ENCODE results near the gene GRIN2C.

GRIN2C gene

DNA sequence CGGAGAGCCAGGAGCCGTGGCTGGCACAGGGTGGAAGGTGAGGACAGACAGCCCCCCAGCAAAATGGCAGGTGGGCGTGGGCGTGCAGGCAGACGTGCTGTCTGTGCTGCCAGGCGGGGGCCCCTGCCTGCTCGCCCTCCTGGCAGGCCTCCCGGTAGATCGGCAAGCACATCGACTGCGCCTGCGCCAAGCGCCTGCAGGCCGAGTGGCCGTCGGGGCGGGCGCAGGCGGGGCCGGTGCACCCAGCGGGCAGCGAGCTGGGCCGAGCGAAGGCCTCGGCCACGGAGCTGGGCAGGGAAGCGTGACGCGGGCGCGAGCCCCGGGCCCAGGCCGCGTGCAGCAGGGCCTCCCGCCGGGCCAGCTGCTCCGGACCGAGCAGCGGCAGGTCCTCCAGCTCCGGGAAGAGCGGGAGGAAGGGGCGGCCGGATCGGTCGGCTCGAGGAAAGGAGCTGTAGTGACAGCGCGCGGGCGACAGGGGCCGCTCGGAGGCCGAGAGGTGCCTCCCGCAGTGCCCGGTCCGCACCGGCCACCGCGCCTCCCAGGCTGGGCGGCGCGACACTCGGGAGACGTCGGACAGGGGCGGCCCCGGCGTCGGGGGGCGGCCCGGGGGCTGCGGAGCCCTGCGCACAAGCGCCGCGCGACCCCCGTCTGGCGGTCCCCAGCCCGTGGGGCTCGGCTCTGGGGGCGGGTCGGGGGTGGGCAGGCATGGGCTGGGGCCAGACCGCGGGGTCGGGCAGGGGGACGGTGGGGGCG lies 16.9 kb downstream of the GRIN2C start:
- peak; percentile 97 for DNase-seq

DNA sequence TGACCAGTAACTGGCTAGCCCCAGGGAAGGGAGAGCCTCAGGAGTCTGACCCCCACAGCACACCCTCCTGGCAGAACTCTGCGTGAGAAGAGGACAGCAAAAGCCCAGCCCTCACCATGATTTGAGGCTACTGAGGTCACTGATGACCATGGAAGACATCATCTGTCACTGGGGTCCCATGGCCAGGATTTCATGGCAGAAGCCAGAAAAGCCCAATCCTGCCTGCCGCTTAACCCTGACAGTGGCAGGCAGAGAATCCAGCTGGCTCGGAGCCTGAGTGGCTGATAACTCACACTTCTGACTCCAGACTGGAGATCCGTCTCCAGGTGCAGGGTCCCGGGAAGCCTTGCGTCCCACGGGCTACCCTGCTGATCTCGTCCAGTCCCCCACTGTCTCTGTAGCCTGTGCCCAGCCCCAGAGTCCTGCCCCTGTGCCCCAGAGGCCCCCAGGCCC lies 17.5 kb downstream of the GRIN2C start:
- peak; percentile 59 for DNase-seq

DNA sequence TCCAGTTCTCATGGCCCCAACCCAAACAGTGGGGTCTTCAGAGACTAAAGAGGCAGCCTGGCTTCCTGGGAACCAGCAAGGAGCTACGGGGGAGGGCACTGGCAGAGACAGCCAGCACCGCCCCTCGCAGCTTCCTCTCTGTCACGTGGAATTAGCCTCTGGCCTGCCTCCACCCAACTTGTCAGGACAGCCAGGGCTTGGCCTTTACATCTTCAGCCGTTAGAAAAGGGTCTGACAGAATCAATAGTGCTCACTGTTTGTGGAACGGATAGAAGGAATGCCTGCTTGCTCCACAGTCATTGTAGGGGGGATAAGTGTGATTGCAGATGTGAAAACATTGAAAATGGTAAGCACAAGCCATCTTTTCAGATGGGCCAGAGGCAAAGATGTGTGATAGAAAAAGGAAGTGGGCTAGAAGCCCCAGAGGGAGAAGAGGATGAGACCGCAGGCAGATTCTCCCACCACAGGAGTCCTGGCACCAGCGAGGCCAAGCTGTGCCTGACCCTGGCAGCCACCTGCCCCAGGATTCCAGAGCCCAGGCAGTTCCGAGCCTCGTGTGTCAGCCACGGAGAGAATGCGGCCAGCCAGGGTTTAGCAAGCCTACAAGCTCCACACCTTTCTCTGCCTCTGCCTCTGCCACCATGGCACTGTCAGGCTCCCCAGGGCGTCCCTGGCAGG lies 18.6 kb downstream of the GRIN2C start:
- no peak for DNase-seq

DNA sequence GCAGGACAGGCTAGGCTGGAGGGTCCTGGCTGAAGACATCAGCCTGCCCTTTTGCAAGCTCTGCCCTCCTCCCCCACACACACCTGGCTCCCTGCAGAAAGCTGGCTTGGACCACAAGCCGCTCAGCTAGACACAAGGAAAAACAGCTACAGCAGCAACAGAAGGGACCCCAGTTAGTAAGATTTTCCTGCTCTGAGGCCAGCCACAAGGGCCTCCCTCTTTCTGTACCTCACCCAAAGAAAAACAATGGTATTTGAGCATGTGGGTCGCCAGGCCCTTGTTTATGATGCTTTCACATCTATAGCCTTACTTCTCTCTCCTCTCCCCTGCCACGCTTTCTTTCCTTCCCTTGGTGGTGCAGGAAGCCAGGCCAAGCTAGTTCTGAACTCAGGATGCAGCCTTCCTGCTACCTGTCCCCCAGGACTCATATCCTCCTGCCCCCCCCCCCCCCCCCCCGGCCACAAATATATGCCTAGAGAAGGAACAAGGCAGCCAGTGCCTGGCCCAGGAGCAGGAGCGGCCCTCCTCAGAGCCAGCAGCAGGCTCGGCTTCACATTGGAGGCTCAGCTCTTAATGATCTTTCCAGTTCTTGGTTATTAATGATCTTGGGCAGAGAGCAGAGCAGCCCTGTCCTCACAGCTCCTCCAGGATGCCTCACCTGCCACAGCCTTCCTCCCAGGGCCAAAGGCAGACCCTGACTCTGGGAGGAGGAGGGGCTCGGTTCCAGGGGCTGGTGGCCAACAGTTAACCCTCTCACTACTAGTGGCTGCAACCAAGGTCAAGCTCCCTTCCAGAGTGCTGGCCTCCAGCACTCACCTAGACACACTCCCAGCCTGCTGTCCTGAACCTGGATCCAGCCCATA lies 19.5 kb downstream of the GRIN2C start:
- no peak for DNase-seq

DNA sequence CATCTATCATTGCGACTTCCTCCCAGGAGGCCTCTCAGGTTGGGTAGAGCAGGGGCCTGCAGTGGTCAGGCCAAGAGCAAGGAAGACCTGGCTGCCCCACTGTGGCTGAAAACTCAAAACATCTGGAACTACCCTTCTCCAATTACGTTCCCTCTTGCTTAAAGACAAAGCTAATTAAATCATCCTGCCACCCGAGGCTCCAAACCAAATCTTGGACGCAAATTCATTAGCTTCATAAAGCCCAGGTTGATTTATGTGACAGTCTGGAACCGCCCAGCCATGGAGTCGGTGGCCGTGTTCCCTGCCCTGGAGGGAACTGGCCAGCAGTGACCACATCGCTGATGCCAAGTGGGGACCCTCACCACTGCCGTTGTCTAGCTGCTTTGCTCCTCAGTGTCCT lies 21.4 kb downstream of the GRIN2C start:
- DNase-seq: no peak

DNA sequence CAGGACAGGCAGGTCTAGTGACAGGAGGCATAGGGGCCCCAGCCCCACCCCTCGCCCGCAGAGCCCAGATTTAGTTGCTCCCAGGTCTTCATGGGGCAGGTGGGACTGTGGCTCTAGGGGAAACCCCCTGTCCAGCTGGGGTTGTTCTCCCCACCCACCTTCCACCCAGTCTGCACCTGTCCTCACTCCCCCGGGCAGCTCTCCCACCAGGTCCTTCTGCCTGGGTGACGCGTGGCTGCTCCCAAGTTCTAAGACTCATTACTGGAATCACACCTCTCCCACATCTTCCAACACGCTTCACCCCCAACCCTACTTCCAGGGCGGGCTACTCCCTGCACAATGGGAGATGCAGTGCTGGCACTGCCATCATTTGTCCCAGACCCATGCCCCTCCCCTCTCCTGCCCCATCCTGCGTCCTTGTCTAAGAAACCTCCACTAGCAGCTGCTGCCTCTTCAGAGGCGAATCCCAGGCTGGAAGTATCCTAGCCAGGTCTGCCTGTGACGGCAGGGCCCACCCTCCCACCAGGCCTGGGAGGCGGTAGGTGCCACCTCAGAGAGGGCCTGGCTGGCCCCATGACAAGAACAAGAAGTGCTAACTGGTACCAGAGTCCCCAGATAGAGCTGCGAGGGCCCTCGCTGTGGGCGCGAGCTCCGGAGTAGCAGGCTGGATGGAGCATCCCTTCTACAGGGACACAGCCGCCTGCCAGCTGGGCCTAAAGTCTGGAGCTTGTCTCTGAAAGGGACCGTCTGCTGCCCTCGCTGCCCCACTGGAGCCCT lies 22.8 kb downstream of the GRIN2C start:
- DNase-seq: no peak

DNA sequence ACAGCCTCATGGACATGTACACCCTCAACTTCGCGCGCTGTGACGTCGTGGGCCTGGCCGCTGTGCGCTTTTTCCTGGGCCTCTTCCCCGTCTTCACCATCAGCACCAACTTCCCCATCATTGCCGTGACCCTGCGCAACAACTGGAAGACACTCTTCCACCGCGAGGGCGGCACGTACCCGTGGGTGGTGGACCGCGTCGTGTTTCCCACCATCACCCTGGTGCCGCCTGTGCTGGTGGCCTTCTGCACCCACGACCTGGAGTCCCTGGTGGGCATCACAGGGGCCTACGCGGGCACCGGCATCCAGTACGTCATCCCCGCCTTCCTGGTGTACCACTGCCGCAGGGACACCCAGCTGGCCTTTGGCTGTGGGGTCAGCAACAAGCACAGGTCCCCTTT lies 23.5 kb downstream of the GRIN2C start:
- DNase-seq: no peak

DNA sequence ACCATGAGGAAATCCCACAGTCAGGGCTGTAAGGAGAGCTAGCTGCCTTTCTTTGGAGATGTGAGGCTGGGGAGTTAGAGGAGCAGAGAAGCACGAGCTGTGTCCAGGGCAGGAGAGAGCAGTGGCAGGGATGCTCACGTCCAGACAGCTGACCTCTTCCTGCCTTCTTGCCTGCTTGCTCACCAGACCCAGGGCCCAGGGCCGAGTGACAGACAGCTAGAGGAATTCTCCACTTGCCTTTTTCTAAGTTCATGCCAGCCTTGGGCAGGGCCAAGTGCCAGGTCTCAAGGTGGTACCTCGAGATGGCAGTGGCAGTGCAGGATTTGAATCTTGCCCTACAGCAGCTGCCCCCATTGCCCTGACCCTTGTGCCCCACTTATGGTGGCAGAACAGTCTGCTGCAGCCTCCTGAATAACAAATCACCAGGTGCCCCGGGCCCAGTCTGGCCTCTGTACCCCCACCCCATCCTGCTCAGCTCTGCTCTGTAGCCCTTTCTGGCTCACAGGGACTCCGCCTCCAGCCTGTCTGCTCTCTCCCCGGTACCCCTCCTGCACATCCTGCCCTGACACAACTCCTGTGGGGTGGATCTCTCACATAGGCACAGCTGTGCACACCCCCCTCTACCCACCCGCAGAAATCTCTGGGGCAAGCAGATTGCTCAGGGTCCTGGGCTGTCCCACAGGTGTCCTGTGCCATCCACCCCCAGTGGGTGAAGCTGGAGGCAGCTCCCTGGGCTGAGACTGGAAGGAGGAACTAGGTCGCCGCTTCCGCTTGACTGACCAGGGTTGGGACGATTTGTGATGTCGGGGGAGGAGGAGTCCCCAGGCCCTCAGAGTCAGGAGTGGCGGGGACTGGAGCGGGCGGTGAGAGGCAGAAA lies 25.9 kb downstream of the GRIN2C start:
- DNase-seq: no peak

DNA sequence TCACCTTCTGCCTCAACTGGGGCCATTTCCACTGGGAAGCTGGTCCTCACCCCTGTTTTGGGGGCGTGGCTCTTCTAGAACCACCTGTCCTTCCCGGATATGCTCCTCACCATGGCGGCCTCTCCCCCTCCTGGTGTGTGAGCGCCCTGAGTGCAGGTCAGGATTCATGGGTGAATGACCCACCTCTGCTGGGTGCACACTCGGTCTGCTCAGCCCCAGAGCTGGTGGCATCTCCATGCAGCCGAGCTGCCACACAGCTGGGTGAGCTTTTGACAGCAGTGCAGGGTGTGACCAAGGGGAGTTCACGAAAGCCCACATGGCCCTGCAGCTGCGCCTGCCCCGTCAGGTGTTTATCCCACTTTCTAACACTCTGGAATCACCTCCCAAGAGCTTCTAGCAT lies 27.3 kb downstream of the GRIN2C start:
- no peak for DNase-seq

DNA sequence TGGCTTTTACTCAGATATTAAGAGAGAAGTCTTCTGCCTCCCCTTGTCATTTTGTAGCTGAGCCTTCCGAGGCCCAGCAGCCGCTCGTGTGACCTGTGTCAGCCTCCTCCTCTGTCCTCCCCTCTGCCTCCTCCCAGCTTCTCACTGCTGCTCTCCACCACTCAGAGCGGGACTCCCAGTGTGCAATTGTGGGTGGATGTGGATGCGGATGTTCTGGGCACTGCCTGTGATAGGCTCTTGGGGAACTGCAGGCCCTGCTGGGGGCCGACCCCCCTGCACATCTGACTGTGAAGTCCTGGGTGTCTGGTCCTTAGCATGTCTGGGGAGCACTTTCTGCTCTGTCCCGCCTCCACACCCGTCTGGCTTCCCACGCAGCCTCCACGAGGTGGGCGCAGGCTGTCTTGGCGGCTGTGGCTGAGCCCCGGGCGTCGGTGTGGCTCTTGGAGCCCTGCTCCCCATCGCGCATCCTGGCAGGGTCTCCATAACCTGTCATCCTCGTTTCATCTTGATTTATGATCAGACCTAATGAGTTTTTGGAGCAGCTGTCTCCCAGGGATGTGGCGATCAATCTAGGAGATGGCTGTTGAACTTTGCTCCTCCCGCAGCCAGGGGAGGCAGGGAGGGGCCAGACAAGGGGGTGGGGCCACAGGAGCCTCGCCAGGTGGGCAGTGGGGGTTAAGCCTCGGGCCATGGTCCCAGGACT lies 28.1 kb downstream of the GRIN2C start:
- no peak for DNase-seq

DNA sequence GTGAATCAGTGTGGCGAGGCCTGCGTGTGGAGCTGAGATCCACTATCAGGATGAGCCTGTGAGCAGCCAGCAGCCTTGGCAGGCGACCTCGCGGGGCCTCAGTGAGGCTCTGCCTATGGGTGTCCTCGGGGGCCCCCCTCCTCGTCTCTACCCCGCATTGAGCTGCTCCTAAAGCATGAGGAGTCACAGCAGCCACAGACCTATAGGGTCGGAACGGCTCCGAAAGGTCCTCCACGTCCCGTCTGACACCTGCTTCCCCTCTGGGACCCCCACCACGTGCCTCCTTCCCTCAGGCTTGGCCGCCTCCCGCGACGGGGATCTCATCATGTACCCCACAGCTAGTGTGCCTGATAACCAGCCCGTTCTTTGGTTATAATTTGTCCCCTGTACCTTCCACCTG lies 28.8 kb downstream of the GRIN2C start:
- no peak for DNase-seq

DNA sequence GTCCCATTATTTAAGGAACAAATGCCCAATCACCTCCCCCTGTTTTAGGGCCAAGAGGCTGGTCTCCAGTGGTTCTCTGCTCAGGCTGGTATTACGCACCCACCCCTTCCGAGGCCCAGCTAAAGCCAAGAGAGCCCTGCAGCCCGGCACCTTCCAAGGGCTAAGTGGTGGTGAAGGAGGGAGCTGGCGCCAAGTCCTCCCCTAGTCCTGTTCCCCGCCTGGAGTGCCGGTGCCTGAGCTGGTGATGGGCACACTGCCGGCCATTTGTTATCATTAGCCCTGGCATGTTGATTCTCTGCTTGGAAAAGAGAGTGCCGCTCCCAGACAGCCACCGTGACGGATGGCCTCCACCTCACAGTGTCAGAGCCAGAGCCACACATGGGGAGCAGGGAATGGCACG lies 31.9 kb downstream of the GRIN2C start:
- DNase-seq: no peak

DNA sequence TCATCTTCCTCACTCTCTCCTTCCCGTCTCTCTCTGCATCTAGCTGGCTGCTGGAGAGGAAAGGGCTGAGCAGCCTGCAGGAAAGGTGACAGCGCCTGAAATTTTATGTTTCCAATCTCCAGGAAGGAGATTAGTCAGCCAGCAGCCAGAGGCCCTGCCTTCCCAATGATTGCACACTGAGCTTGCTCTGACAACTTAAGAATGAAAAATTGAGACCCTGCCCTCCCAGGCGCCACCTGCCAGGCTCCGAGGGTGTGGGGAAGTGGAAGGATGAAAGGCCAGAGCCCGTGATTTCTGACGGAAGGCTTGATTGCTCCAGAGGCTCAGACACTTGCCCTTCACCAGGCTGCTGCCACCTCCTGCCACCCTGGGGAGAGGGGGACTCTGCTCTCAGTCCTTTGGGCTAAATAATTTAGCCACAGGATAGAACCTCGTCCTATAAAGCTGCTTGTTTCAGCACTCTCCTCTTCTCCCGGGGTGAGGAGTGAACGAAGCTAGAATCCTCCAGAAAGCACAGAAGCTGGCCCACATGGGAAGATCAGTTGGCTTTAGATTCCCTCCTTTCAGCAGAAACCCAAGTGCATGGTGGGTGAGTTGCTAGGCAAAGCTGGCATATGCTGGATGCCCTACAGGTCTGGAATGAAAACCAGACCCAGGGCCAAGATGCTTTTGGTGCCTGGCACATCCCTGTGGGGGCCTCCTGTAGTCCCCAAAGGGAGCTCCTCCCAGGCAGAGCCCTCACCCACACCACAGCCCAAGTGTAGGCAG lies 33.5 kb downstream of the GRIN2C start:
- no peak for DNase-seq

DNA sequence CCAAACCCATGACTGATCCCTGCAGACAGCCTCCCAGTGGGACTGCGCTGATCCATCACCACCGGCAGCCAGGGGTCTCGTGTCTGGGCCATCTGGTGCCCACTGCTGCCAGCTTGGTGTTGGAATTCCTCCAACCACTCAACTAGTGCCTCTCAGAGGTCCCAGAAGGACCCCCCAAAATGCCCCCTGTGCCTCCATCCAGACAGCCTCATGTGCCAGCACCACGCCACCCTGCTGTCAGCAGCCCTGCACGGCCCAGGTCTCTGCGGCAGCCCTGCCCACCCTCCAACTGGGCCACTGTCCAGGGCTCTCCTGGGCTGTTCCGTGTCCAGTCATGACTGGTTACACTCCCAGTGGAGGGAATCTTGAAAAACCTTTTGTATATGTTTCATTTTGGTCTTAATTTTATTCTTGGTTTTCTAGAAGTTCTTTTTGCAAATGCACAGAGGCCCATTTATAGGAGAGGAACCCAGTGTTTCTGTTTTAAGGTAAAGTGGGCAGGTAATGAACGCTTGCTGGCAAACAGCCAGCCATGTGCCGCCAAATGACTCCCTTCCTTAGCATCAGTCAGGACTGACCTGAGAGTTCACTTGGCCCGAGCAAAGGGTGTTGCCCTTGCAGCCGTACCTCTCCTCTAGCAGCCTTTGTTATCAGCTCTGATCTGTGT lies 34.6 kb downstream of the GRIN2C start:
- DNase-seq: no peak

DNA sequence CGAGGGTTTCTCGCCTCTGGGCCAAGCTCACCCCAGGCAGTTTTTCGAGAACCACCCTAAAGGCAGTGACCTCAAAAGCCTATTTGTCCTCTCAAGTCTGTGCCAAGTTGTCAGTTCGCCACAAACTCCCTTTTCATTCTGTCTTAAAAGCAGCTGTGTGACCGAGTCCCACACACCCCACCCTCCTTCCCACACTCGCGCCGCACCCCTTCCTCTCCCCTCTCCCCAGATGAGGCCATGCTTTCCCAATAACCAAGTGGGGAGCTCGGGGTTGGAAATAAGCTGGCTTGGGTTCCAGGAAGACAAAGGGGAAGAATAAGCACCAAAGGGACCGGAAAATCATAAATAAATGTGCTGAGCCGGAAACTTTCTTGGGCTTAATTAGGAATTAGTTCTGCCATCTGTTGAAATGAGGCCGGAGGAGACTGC lies 36.7 kb downstream of the GRIN2C start:
- DNase-seq: no peak

DNA sequence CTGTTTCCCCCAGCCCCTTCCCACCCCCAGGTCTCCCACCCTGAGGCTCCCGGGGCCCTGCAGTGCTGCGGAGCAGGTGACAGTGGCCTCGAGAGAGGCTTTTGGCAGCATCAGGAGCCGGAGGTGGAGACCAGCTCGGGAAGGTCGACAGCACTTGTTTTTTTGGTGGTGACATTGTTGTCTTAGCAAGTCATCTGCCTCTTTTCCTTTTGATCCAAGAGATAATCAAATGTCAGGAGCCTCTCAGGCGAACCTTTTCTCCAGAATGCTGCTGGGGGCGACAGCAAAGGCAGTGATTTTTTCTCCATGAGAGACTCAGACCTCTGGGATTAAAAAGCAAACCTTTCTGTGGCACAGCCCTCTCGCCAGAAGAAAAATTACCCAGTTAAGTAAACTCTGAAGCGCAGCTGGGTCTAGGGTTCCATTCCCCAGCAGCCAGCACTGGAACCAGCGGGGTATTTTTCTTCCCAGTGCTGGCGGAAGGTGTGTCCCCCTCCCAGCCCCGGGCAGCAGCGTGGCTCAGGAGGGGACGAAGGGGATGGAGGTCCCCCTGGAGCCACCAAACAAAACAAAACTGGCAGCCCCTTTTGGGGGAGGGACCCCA lies 37.2 kb downstream of the GRIN2C start:
- no peak for DNase-seq

DNA sequence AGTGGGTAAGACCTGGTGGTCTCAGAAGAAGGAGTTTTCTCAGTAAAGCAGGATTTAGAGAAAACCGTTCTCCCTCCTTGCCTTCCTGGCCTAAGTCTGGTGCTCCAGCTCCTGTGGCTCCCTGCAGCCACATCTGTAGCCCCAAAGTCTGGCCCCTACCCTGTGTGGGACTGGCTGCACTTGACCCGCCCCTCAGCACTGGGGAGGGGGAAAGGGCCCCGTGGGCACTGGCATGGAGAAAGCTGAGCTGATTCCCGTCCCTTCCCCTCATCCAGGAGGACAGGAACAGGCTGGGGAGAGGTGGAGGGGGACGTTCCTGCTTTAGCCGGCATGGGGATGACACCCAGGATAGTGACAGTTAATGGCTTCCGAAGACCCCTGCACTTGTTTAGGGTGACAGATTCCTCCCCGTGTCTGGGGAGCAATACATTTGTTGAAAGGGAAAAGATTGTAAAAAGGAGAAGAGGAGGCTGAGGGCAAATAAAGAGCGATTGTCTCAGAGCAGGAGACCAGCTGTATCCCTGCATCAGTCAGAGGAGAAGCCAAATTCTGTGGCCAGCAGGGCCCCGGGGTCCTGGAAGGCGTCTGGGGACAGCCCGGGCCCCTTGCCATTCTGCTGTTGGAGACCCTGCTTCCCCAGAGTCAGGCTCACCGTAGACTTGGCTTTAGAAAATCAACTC lies 37.9 kb downstream of the GRIN2C start:
- no peak for DNase-seq

DNA sequence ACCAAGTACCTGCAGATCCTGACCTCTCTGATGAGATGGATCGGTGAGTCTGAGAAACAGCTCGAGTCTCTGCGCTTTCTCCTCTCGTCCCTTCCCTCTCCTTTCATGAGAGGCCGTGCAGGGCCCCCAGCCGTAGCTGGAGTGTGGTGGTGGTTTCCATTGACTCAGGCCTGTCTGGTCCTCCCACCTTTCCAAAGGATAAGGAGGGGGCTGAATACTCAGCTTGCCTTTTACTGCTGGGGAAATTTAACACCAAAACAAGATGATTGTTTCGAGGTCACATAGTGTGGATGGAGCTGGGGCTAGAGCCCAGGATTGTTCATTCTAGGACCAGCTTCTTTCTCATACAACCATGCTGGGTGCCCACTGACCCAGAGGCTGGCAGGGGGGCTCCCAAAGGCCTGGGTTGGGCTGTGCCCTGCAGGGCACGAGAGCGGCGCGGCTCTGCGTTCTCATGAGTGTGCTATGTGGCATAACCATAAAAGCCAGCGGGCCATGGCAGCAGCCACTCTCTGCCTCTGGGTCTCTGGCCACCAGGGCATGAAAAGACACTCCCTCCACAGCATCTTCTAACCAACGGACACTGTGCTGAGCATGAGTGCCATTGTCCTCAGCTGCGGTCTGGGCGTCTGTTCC lies 39.8 kb downstream of the GRIN2C start:
- no peak for DNase-seq
